Fibroblast of mammary gland (primary cell): Measurements from ENCODE around the gene MEPCE.
"Not testable (repeated sequence)": the region's sequence is repeated elsewhere in the genome, so short reads cannot be mapped to it uniquely, and the experiment has no call there.

Experiments
- DNase-seq: peaks from one replicate; pipeline ENCODE4 v3.0.0-alpha.2; 2010; ENCODE audit warnings: low read depth
- H3K4me3 ChIP-seq: 2 replicates; pipeline ENCODE4 v1.5.1; 2011; ENCODE audit warnings: low read depth, mild to moderate bottlenecking, low read length, moderate library complexity; ENCODE audit not compliant: control insufficient read depth
- CTCF ChIP-seq: conservative IDR thresholded peaks from 2 replicates; pipeline ENCODE4 v1.5.1; 2011; ENCODE audit warnings: low read depth, low read length, inconsistent platforms; ENCODE audit not compliant: control insufficient read depth, insufficient read depth

MEPCE gene

DNA sequence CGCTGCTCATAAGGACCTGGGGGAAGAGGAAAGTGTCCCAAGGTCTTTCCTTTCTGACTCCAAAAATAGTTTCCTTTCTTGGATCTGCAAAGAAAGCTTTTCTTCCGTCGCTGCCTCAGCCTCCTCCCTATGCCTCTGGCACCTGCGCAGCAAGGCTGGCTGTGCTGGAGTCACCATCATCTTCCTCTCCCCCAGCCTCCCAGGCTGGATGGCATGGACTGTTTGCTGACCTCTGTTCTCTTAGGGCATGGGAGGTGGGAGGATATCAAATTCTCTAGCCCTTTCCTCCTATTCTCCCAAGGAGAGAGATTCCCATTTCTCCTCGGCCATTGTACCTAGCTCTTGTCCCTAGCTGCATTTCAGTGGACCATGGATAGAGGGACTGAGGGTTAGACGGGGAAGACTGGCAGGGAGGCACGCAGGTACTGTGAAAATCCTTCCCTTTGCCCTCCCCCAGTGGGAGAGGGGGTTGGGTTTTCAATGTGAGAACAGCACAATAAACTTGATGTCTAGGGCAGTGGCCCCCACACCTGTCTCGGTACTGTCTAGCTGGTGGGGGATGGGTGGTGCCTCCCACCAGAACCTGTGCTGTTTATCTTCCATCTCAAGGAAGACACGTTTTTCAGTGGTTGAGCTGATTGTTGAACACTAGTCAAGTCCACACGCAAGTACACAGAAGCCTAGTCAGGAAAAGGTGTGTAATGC, 4.1 kb downstream of the MEPCE start:
- no peak for TF ChIP-seq CTCF
- H3K4me3 ChIP-seq = no peak overlapping the region
- DNase-seq = no peak

- peak overlapping the region; percentile 66 for H3K4me3 ChIP-seq
- no peak for TF ChIP-seq CTCF
- DNase-seq = no peak
These were observed 4.9 kb downstream of the MEPCE start for GRCh38 chr7:100434297-100435144.

- TF ChIP-seq CTCF = no peak
- peak overlapping the region; percentile 66 for H3K4me3 ChIP-seq
- no peak for DNase-seq
These were observed 6.0 kb downstream of the MEPCE start for GRCh38 chr7:100435401-100436304.

GRCh38 chr7:100437150-100438100, 7.8 kb downstream of the MEPCE start:
- TF ChIP-seq CTCF = no peak
- no peak for DNase-seq
- no peak overlapping the region for H3K4me3 ChIP-seq

GRCh38 chr7:100438172-100438571, 8.5 kb downstream of the MEPCE start:
- TF ChIP-seq CTCF = no peak
- H3K4me3 ChIP-seq = no peak overlapping the region

DNA sequence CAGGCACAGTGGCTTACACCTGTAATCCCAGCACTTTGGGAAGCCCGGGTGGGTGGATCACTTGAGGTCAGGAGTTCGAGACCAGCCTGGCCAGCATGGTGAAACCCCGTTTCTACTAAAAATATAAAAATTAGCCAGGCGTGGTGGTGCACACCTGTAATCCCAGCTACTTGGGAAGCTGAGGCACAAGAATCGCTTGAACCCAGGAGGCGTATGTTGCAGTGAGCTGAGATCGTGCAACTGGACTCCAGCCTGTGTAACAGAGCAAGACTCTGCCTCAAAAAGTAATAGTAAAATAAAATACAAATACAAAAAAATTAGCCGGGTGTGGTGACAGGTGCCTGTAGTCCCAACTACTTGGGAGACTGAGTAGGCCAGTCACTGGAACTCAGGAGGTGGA, 9.1 kb downstream of the MEPCE start:
- DNase-seq, H3K4me3 ChIP-seq: not testable (repeated sequence)

More at GRCh38 chr7:100438172-100438571, 8.5 kb downstream of the MEPCE start:
- DNase-seq = no peak

DNA sequence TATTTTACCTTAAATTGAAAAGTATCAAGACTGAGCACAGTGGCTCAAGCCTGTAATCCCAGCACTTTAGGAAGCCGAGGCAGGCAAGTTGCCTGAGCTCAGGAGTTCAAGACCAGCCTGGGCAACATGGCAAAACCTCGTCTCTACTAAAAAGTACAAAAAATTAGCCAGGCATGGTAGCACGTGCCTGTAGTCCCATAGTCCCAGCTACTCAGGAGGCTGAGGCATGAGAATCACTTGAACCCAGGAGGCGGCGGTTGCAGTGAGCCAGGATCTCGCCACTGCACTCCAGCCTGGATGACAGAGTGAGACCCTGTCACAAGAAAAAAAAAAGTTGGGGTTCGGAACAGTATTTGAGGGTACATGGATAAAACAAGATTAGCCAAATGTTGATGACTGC, 9.6 kb downstream of the MEPCE start:
- not testable (repeated sequence) for H3K4me3 ChIP-seq, DNase-seq
